Measurements from ENCODE around the gene PRC1.

DNA sequence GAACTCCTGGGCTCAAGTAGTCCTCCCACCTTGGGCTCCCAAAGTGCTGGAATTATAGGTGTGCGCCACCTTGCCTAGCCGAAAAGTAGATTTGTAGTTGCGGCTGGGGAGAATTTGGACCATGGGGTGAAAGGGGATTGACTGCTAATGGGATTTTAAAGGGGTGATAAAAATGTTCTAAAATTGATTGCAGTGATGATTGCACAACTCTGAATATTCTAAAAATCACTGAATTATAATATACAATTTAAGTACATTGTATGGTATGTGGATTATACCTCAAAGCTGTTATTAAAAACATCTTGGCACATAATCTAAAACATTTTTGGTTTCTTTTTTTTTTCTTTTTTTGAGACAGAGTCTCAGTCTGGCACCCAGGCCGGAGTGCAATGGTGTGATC lies 3.9 kb downstream of the PRC1 start:
- TF ChIP-seq, protein P1, sequence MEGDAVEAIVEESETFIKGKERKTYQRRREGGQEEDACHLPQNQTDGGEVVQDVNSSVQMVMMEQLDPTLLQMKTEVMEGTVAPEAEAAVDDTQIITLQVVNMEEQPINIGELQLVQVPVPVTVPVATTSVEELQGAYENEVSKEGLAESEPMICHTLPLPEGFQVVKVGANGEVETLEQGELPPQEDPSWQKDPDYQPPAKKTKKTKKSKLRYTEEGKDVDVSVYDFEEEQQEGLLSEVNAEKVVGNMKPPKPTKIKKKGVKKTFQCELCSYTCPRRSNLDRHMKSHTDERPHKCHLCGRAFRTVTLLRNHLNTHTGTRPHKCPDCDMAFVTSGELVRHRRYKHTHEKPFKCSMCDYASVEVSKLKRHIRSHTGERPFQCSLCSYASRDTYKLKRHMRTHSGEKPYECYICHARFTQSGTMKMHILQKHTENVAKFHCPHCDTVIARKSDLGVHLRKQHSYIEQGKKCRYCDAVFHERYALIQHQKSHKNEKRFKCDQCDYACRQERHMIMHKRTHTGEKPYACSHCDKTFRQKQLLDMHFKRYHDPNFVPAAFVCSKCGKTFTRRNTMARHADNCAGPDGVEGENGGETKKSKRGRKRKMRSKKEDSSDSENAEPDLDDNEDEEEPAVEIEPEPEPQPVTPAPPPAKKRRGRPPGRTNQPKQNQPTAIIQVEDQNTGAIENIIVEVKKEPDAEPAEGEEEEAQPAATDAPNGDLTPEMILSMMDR (IDR thresholded peaks at IDR 0.05; ENCODE audit: insufficient read depth, low read length, poor library complexity, severe bottlenecking): no peak
- TF ChIP-seq EZH2phosphoT487 (conservative IDR thresholded peaks at IDR 0.05; ENCODE audit: low read length): no peak

Measured in SU-DHL-6 (cell line).